ENCODE data around the gene SEZ6L2.
A peak's percentile ranks its signal among the peaks of the same experiment; 100 is the strongest.

Gene SEZ6L2

GRCh38 chr16:29824589-29825144 is 74.7 kb downstream of the SEZ6L2 start:
- Histone ChIP-seq H3K4me3 (ENCODE audit: low read length) (no peak overlapping the region), H3K27me3 (ENCODE audit: control insufficient read depth, insufficient read depth, low read length) (no peaks in the 10 kb centered on the region), H3K4me1 (ENCODE audit: control insufficient read depth, insufficient read depth, low read length) (peaks cover 59% of the 10 kb centered on the region), H3K9ac (ENCODE audit: low read length) (peak overlapping the region; percentile 48), H3K9me3 (ENCODE audit: control insufficient read depth, low read length) (no peaks in the 10 kb centered on the region), H3K36me3 (ENCODE audit: control insufficient read depth, insufficient read depth, low read length) (no peaks in the 10 kb centered on the region)

GRCh38 chr16:29821643-29822115 is 77.7 kb downstream of the SEZ6L2 start:
- Histone ChIP-seq H3K9me3 (ENCODE audit: control insufficient read depth, low read length) (no peaks in the 10 kb centered on the region), H3K4me3 (ENCODE audit: low read length) (peak overlapping the region; percentile 79), H3K27me3 (ENCODE audit: control insufficient read depth, insufficient read depth, low read length) (no peaks in the 10 kb centered on the region), H3K9ac (ENCODE audit: low read length) (peak overlapping the region; percentile 76), H3K36me3 (ENCODE audit: control insufficient read depth, insufficient read depth, low read length) (no peaks in the 10 kb centered on the region), H3K4me1 (ENCODE audit: control insufficient read depth, insufficient read depth, low read length) (peaks cover 74% of the 10 kb centered on the region)
